Dedifferentiated amniotic fluid mesenchymal stem cell (primary cell): Measurements from ENCODE around the gene CCBE1.
A peak's percentile ranks its signal among the peaks of the same experiment; 100 is the strongest.
"Not testable (repeated sequence)": the region's sequence is repeated elsewhere in the genome, so short reads cannot be mapped to it uniquely, and the experiment has no call there.

Experiments
- DNase-seq: peaks from one replicate; pipeline ENCODE4 v3.0.0-alpha.2; 2016; ENCODE audit errors: extremely low spot score

The CCBE1 gene

GRCh38 chr18:59697236-59697932, at the start of gene CCBE1:
Gene CCBE1, minus strand, starts transcription at chr18:59697423.
- peak; percentile 22 for DNase-seq

GRCh38 chr18:59744271-59744721, 47.1 kb upstream of the CCBE1 start:
- peak; percentile 44 for DNase-seq

- DNase-seq, result no peak
These were observed 46.3 kb upstream of the CCBE1 start for GRCh38 chr18:59743566-59743965.

GRCh38 chr18:59742325-59743111, 45.3 kb upstream of the CCBE1 start:
- no peak for DNase-seq

GRCh38 chr18:59740141-59740540, 42.9 kb upstream of the CCBE1 start:
- DNase-seq, result no peak

- no peak for DNase-seq
These were observed 40.6 kb upstream of the CCBE1 start for GRCh38 chr18:59737776-59738300.

- not testable (repeated sequence) for DNase-seq
These were observed 40.1 kb upstream of the CCBE1 start for GRCh38 chr18:59737335-59737734.

- DNase-seq, result no peak
These were observed 38.8 kb upstream of the CCBE1 start for GRCh38 chr18:59736061-59736460.

GRCh38 chr18:59735269-59735860, 38.1 kb upstream of the CCBE1 start:
- no peak for DNase-seq

GRCh38 chr18:59733421-59733820, 36.2 kb upstream of the CCBE1 start:
- no peak for DNase-seq

GRCh38 chr18:59730896-59731295, 33.7 kb upstream of the CCBE1 start:
- no peak for DNase-seq

- no peak for DNase-seq
These were observed 32.6 kb upstream of the CCBE1 start for GRCh38 chr18:59729781-59730180.

GRCh38 chr18:59728816-59729215, 31.6 kb upstream of the CCBE1 start:
- DNase-seq, result no peak

GRCh38 chr18:59725142-59725541, 27.9 kb upstream of the CCBE1 start:
- peak; percentile 46 for DNase-seq

GRCh38 chr18:59724103-59724502, 26.9 kb upstream of the CCBE1 start:
- DNase-seq, result no peak

- DNase-seq, result no peak
These were observed 24.7 kb upstream of the CCBE1 start for GRCh38 chr18:59721931-59722330.

GRCh38 chr18:59721211-59721610, 24.0 kb upstream of the CCBE1 start:
- DNase-seq, result no peak

- DNase-seq, result no peak
These were observed 22.4 kb upstream of the CCBE1 start for GRCh38 chr18:59719544-59720181.

- no peak for DNase-seq
These were observed 21.4 kb upstream of the CCBE1 start for GRCh38 chr18:59718464-59719157.

- peak; percentile 80 for DNase-seq
These were observed 20.9 kb upstream of the CCBE1 start for GRCh38 chr18:59718108-59718463.

- DNase-seq, result no peak
These were observed 20.1 kb upstream of the CCBE1 start for GRCh38 chr18:59717291-59717690.
